ENCODE measurements around the gene CLASP1.
"Not testable (repeated sequence)": the region's sequence is repeated elsewhere in the genome, so short reads cannot be mapped to it uniquely, and the experiment has no call there.

The CLASP1 gene

GRCh38 chr2:121579309-121579708, 70.0 kb downstream of the CLASP1 start:
- no peak for DNase-seq (ENCODE audit: low spot score)

- no peak for DNase-seq (ENCODE audit: low spot score)
These were observed 71.9 kb downstream of the CLASP1 start for GRCh38 chr2:121577381-121577780.

- no peak for DNase-seq (ENCODE audit: low spot score)
These were observed 73.0 kb downstream of the CLASP1 start for GRCh38 chr2:121576263-121576662.

GRCh38 chr2:121575800-121576199, 73.5 kb downstream of the CLASP1 start:
- no peak for DNase-seq (ENCODE audit: low spot score)

- no peak for DNase-seq (ENCODE audit: low spot score)
These were observed 78.6 kb downstream of the CLASP1 start for GRCh38 chr2:121570667-121571055.

GRCh38 chr2:121570036-121570666, 79.1 kb downstream of the CLASP1 start:
- no peak for DNase-seq (ENCODE audit: low spot score)

- DNase-seq (ENCODE audit: low spot score), result no peak
These were observed 81.3 kb downstream of the CLASP1 start for GRCh38 chr2:121567957-121568409.

GRCh38 chr2:121567452-121567851, 81.8 kb downstream of the CLASP1 start:
- no peak for DNase-seq (ENCODE audit: low spot score)

GRCh38 chr2:121565389-121566250, 83.6 kb downstream of the CLASP1 start:
- no peak for DNase-seq (ENCODE audit: low spot score)

GRCh38 chr2:121564905-121565304, 84.4 kb downstream of the CLASP1 start:
- DNase-seq (ENCODE audit: low spot score), result no peak

- not testable (repeated sequence) for DNase-seq (ENCODE audit: low spot score)
These were observed 85.5 kb downstream of the CLASP1 start for GRCh38 chr2:121563754-121564153.

GRCh38 chr2:121562269-121563176, 86.7 kb downstream of the CLASP1 start:
- no peak for DNase-seq (ENCODE audit: low spot score)

GRCh38 chr2:121561617-121562268, 87.5 kb downstream of the CLASP1 start:
- no peak for DNase-seq (ENCODE audit: low spot score)

- DNase-seq (ENCODE audit: low spot score), result no peak
These were observed 90.9 kb downstream of the CLASP1 start for GRCh38 chr2:121558329-121558728.

GRCh38 chr2:121555008-121555407, 94.3 kb downstream of the CLASP1 start:
- no peak for DNase-seq (ENCODE audit: low spot score)

- not testable (repeated sequence) for DNase-seq (ENCODE audit: low spot score)
These were observed 96.6 kb downstream of the CLASP1 start for GRCh38 chr2:121552477-121553180.

- DNase-seq (ENCODE audit: low spot score), result no peak
These were observed 98.6 kb downstream of the CLASP1 start for GRCh38 chr2:121550669-121551068.

GRCh38 chr2:121547646-121548045, 101.6 kb downstream of the CLASP1 start:
- no peak for DNase-seq (ENCODE audit: low spot score)

- no peak for DNase-seq (ENCODE audit: low spot score)
These were observed 103.3 kb downstream of the CLASP1 start for GRCh38 chr2:121545913-121546312.

GRCh38 chr2:121545257-121545656, 104.0 kb downstream of the CLASP1 start:
- DNase-seq (ENCODE audit: low spot score), result no peak

- no peak for DNase-seq (ENCODE audit: low spot score)
These were observed 107.8 kb downstream of the CLASP1 start for GRCh38 chr2:121541495-121541894.

Measured in SW480 (cell line).